Mesodermal cell (in vitro differentiated cells): Measurements from ENCODE around the gene TTLL7.
"Not testable (repeated sequence)": the region's sequence is repeated elsewhere in the genome, so short reads cannot be mapped to it uniquely, and the experiment has no call there.

Experiments used
- H3K27ac ChIP-seq: 2 replicates; pipeline ENCODE4 v1.7.0; 2013; ENCODE audit warnings: mild to moderate bottlenecking, low read depth, low read length, moderate library complexity; ENCODE audit not compliant: severe bottlenecking
- H3K36me3 ChIP-seq: 2 replicates; pipeline ENCODE4 v1.7.1; 2013; ENCODE audit warnings: mild to moderate bottlenecking, low read length, moderate library complexity; ENCODE audit not compliant: control insufficient read depth, insufficient read depth
- H3K4me1 ChIP-seq: one replicate; pipeline ENCODE4 v1.7.1; 2013; ENCODE audit warnings: mild to moderate bottlenecking, low read length; ENCODE audit not compliant: insufficient read depth, control insufficient read depth, poor library complexity, severe bottlenecking
- H3K4me3 ChIP-seq: 2 replicates; pipeline ENCODE4 v1.7.0; 2013; ENCODE audit warnings: low read length, control low read depth, mild to moderate bottlenecking; ENCODE audit not compliant: insufficient read depth, poor library complexity, severe bottlenecking; ENCODE audit errors: extremely low read depth
- H3K9me3 ChIP-seq: 2 replicates; pipeline ENCODE4 v1.7.1; 2013; ENCODE audit warnings: mild to moderate bottlenecking, low read length, moderate library complexity; ENCODE audit not compliant: control insufficient read depth
- WGBS, 2 experiments: methylation state at CpG; one replicate each; pipeline ENCODE4 v1.1.5; 2013; ENCODE audit warnings: missing lambda C conversion rate in 2 of 2; ENCODE audit not compliant: insufficient coverage in 2 of 2; 5-methylcytosine and 5-hydroxymethylcytosine counted together

TTLL7 gene

GRCh38 chr1:83917959-83918358 lies 81.0 kb downstream of the TTLL7 start:
- peaks cover 4% of the 10 kb centered on the region for H3K9me3 ChIP-seq
- WGBS, 2 experiments = no CpG with 5 or more reads among the region's 1 CpG
- H3K4me3 ChIP-seq = no peak overlapping the region
- H3K36me3 ChIP-seq = peaks cover 5% of the 10 kb centered on the region
- no peak overlapping the region for H3K27ac ChIP-seq
- H3K4me1 ChIP-seq = peaks cover 8% of the 10 kb centered on the region

- not testable (repeated sequence) for H3K4me3 ChIP-seq, H3K27ac ChIP-seq, H3K36me3 ChIP-seq, H3K4me1 ChIP-seq, H3K9me3 ChIP-seq
- no CpG with 5 or more reads among the region's 1 CpG for WGBS, 2 experiments
Measured at GRCh38 chr1:83916094-83916493, 82.8 kb downstream of the TTLL7 start.

GRCh38 chr1:83912876-83913275 lies 86.1 kb downstream of the TTLL7 start:
- 90 to 100% methylated on average over 2 of the region's 2 CpGs for WGBS, 2 experiments

DNA sequence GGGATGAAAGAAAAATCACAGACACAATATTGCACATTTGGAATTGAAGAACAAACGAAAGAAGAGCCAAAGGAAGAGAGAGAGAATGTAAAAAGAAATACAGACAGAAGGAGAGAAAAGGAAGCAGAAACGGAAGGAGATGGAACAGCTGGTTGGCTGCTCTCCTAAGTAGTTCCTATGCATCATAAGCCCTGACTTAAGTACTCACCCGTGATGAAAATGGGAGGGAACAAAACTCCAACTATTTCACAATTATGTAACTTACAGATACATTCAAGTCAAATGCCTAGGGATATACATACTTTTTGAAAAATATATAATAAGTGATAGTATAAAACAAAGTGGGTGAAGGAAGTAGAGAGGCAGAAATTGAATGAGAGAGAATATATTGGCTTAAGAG lies 88.5 kb downstream of the TTLL7 start:
- Histone ChIP-seq H3K36me3 (peaks cover 5% of the 10 kb centered on the region), H3K9me3 (peaks cover 4% of the 10 kb centered on the region), H3K27ac (no peak overlapping the region), H3K4me1 (no peaks in the 10 kb centered on the region), H3K4me3 (no peak overlapping the region)
- WGBS, 2 experiments = 40 to 61% methylated on average over 1 to 2 of the region's 3 CpGs

More at GRCh38 chr1:83912876-83913275, 86.1 kb downstream of the TTLL7 start:
- H3K27ac ChIP-seq = no peak overlapping the region
- no peaks in the 10 kb centered on the region for H3K4me1 ChIP-seq
- peaks cover 4% of the 10 kb centered on the region for H3K9me3 ChIP-seq
- H3K36me3 ChIP-seq = peaks cover 5% of the 10 kb centered on the region
- H3K4me3 ChIP-seq = no peak overlapping the region

- no peaks in the 10 kb centered on the region for H3K4me1 ChIP-seq
- H3K36me3 ChIP-seq = peaks cover 1% of the 10 kb centered on the region
- H3K27ac ChIP-seq = no peak overlapping the region
- H3K9me3 ChIP-seq = peaks cover under 1% of the 10 kb centered on the region
- H3K4me3 ChIP-seq = no peak overlapping the region
Measured at GRCh38 chr1:83909687-83910086, 89.2 kb downstream of the TTLL7 start.

DNA sequence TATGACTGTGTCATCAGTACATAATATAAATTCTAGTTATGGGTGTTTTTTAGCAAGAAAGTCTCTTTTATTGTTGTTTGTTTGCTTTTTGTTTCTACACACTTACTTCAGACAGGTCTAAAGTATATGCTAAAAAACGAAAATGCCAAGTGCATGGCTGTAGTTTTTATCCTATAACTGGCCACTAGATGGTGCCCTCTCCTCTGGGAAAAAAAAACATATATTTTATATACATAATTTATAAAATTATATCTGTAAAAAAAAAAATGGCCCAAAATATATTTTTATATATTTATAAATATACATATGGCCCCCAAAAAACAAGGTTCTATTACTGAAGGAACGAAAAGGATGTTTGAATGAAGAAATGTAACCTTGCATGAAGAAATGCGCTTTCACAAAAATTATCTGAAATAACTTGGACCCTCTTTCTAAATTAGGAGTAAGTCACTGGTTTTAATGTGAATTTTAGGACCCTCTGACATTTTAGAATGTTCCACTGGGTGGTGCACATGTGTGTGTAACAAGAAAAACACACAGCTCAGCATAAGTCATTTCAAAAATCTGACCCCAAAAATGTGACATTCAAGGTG lies 93.5 kb downstream of the TTLL7 start:
- no peaks in the 10 kb centered on the region for H3K9me3 ChIP-seq
- H3K27ac ChIP-seq = no peak overlapping the region
- 100% methylated on average over 1 of the region's 3 CpGs; no CpG with 5 or more reads in 1 of the 2 experiments for WGBS, 2 experiments
- H3K4me1 ChIP-seq = no peaks in the 10 kb centered on the region
- H3K4me3 ChIP-seq = no peak overlapping the region
- no peaks in the 10 kb centered on the region for H3K36me3 ChIP-seq

- Histone ChIP-seq H3K27ac (no peak overlapping the region), H3K4me3 (no peak overlapping the region), H3K9me3 (no peaks in the 10 kb centered on the region), H3K36me3 (no peaks in the 10 kb centered on the region), H3K4me1 (no peaks in the 10 kb centered on the region)
- no CpG with 5 or more reads among the region's 4 CpGs for WGBS, 2 experiments
Measured at GRCh38 chr1:83901547-83902155, 97.3 kb downstream of the TTLL7 start.

DNA sequence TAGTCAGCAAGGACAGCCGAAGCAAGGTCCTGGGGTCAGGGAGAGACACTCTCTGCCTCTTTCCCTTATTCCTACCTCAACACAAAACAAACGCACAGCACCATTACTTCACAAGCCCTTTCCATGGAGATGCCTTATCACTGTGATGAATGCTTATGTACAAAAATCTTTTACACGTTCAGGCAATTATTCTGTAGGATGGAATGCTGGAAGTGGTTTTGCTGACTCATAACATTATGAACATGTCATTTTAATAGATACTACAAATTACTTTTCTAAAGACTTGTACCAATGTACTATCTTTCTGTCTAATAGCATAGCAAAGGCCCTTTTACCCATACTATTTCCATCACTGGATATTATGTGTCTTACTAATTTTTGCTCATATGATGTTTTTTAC lies 98.4 kb downstream of the TTLL7 start:
- H3K9me3 ChIP-seq = no peaks in the 10 kb centered on the region
- no peaks in the 10 kb centered on the region for H3K4me1 ChIP-seq
- WGBS, 2 experiments = no CpG with 5 or more reads among the region's 3 CpGs
- H3K4me3 ChIP-seq = no peak overlapping the region
- no peak overlapping the region for H3K27ac ChIP-seq
- H3K36me3 ChIP-seq = no peaks in the 10 kb centered on the region

GRCh38 chr1:83897516-83897915 lies 101.4 kb downstream of the TTLL7 start:
- no CpG with 5 or more reads among the region's 2 CpGs for WGBS, 2 experiments
- no peak overlapping the region for H3K27ac ChIP-seq
- no peaks in the 10 kb centered on the region for H3K36me3 ChIP-seq
- H3K4me3 ChIP-seq = no peak overlapping the region
- no peaks in the 10 kb centered on the region for H3K4me1 ChIP-seq
- no peaks in the 10 kb centered on the region for H3K9me3 ChIP-seq

- no peak overlapping the region for H3K4me3 ChIP-seq
- no peaks in the 10 kb centered on the region for H3K36me3 ChIP-seq
- H3K27ac ChIP-seq = no peak overlapping the region
- 90 to 94% methylated on average over 2 to 3 of the region's 6 CpGs for WGBS, 2 experiments
- no peaks in the 10 kb centered on the region for H3K4me1 ChIP-seq
- no peaks in the 10 kb centered on the region for H3K9me3 ChIP-seq
Measured at GRCh38 chr1:83896299-83896698, 102.6 kb downstream of the TTLL7 start.

DNA sequence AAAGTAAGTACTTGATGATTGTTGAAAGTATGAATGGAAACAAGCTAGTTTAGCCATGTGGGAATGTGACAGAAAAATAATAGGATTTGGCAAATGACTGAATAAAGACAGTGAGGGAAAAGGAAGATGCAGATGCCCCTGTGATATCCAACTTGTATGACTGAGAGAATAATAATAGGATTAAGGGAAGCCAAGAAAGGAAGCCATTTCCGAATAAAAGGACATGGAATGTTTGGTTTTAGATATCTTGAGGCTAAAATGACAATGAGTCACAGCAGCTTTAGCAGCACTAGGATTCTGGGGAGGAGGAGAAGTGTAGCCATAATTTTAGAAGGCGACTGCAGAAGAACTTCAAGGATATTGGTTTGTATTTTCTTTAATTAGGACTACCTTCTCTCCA lies 109.2 kb downstream of the TTLL7 start:
- H3K4me1 ChIP-seq = peaks cover 4% of the 10 kb centered on the region
- no peak overlapping the region for H3K27ac ChIP-seq
- WGBS, 2 experiments = 80 to 88% methylated on average over 1 of the region's 2 CpGs
- H3K9me3 ChIP-seq = no peaks in the 10 kb centered on the region
- H3K36me3 ChIP-seq = no peaks in the 10 kb centered on the region
- H3K4me3 ChIP-seq = no peak overlapping the region
